Ishikawa (cell line): ENCODE data around the gene PEDS1.

ENCODE experiments used
- CEBPB ChIP-seq: IDR thresholded peaks from 2 replicates; pipeline ENCODE4 v1.6.1; 2012
- EP300 ChIP-seq: IDR thresholded peaks from 2 replicates; pipeline ENCODE4 v1.6.1; 2012; ENCODE audit warnings: borderline replicate concordance
- NFIC ChIP-seq: IDR thresholded peaks from 2 replicates; pipeline ENCODE4 v1.6.1; 2012
- RAD21 ChIP-seq: IDR thresholded peaks from 2 replicates; pipeline ENCODE4 v1.6.1; 2012; ENCODE audit warnings: low read depth

DNA sequence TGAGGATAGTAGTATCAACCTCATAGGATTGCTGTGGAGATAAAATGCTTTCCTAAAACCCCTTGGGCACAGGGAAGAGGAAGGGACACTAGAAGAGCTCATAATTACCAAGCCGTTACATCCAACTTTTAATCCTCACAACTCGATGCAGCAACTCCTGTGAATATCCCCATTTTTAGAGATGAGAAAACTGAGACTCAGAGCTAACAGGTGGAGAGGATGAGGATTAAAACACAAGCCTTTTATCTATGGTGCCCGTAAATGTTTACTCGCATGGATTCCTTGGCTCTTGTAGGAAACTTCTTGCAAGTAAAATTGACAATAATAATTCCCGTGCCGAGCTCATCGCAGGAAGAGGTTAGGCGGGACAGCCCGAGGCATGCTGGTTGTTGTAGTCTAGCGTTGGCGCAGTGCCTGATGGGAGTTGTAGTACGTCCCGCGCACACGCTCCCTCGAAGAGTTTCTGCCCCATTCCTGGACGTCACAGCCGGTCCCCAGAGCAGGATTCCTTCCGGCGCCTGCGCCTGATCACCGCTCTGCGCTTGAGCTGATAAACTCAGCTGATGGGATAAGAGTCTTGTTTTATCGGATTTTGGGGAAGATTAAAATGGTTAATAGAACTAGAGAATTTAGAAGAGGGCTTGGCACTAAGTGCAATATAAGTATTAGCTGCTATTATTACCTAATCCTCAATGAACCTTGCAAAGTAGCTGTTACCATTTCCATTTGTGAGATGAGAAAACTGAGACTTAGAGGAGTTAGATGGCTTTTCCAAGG lies 37.7 kb downstream of the PEDS1 start:
- TF ChIP-seq RAD21 = no peak
- no peak for TF ChIP-seq CEBPB
- no peak for TF ChIP-seq NFIC
- no peak for TF ChIP-seq EP300
